HCT116 (cell line): Measurements from ENCODE around the gene CLDN9. TPM values are rescaled to one million over a fixed set of nuclear protein-coding genes. Genes with fewer than 3 reads are reported as not detected.

Source experiments
- ATAC-seq: fragments of 200-7000 bp; cut with Tn5 transposase; 2 replicates; pipeline ENCODE4 v1.9.1; 2020; ENCODE audit warnings: mild to moderate bottlenecking, moderate library complexity
- BruUV-seq: library from RNA; stranded (reverse); fragments of 400-500 nt; replicated peaks from 2 replicates; lab custom pipeline; 2021; lab: Mats Ljungman, UMichigan
- CTCF ChIA-PET: fragments of 300-600 bp; sonication (Branson Sonifier 250); formaldehyde crosslinking; loops from one replicate; lab custom pipeline; 2021; ENCODE audit warnings: antibody characterized with exemption; lab: Charles Lee
- POLR2A ChIA-PET: fragments of 300-600, 350-600 bp; sonication (Branson Sonifier 250); formaldehyde crosslinking; loops from one replicate; lab custom pipeline; 2021; ENCODE audit warnings: antibody characterized with exemption; lab: Charles Lee
- RAD21 ChIA-PET, 2 experiments: fragments of 300-600 bp; sonication (Branson Sonifier 250); formaldehyde crosslinking; loops; one replicate each; lab custom pipeline; 2023; ENCODE audit warnings: low total read pairs in 2 of 2; ENCODE audit not compliant: uncharacterized antibody in 2 of 2, unreplicated experiment in 2 of 2, low non-redundant PET in 1 of 2; lab: Charles Lee
- DNase-seq: peaks from one replicate; pipeline ENCODE4 v3.0.0-alpha.2; 2010; ENCODE audit warnings: low read depth, low spot score
- H2AFZ ChIP-seq: fragments of 200-600 bp; shearing (Covaris generic), sonication (generic); 2 replicates; pipeline ENCODE4 v1.6.1; 2017; ENCODE audit warnings: low read depth, mixed run types, mixed read lengths, antibody characterized with exemption, low read length; ENCODE audit not compliant: poor library complexity, severe bottlenecking
- H3K27ac ChIP-seq: 2 replicates; pipeline ENCODE4 v1.5.1; 2012; ENCODE audit warnings: low read depth, low read length
- H3K27me3 ChIP-seq: fragments of 200-600 bp; sonication (generic); 2 replicates; pipeline ENCODE4 v1.6.1; 2016; ENCODE audit warnings: mixed run types, low read length, mixed read lengths; ENCODE audit not compliant: insufficient read depth
- H3K36me3 ChIP-seq, 2 experiments: fragments of 200-500 bp in 1 of 2; fragments of 200-600 bp in 1 of 2; sonication (Bioruptor generic) in 1 of 2; sonication (generic) in 1 of 2; 2 replicates each; pipeline versions ENCODE4 v1.5.1 to v1.6.1; 2014 to 2016; ENCODE audit warnings: low read length in 2 of 2, inconsistent platforms in 1 of 2, mixed read lengths in 1 of 2, mixed run types in 1 of 2; ENCODE audit not compliant: insufficient read depth in 2 of 2, control insufficient read depth in 1 of 2
- H3K4me1 ChIP-seq, 2 experiments: fragments of 200-600 bp in 1 of 2; sonication (generic) in 1 of 2; 2 replicates each; pipeline versions ENCODE4 v1.5.1 to v1.6.1; 2012 to 2017; ENCODE audit warnings: low read length in 2 of 2, inconsistent platforms in 1 of 2, mild to moderate bottlenecking in 1 of 2, mixed read lengths in 1 of 2, mixed run types in 1 of 2, moderate library complexity in 1 of 2; ENCODE audit not compliant: insufficient read depth in 2 of 2, control insufficient read depth in 1 of 2
- H3K4me2 ChIP-seq: fragments of 200-600 bp; sonication (generic); 2 replicates; pipeline ENCODE4 v1.6.1; 2017; ENCODE audit warnings: mixed run types, low read length, mixed read lengths
- H3K4me3 ChIP-seq, 2 experiments: fragments of 200-600 bp in 1 of 2; sonication (generic) in 1 of 2; replicated peaks in 1 of 2; 2 replicates each; pipeline ENCODE4 v1.5.1; 2011 to 2016; ENCODE audit warnings: low read length in 2 of 2, control low read depth in 1 of 2, low read depth in 1 of 2, mild to moderate bottlenecking in 1 of 2, mixed read lengths in 1 of 2, mixed run types in 1 of 2
- H3K79me2 ChIP-seq: fragments of 200-600 bp; sonication (generic); 2 replicates; pipeline ENCODE4 v1.6.1; 2017; ENCODE audit warnings: mild to moderate bottlenecking, mixed run types, low read length, moderate library complexity, mixed read lengths; ENCODE audit not compliant: insufficient read depth
- H3K9ac ChIP-seq: fragments of 200-600 bp; sonication (generic); 2 replicates; pipeline ENCODE4 v1.6.1; 2016; ENCODE audit warnings: low read length, mixed read lengths
- H3K9me2 ChIP-seq: fragments of 200-600 bp; sonication (generic), shearing (Covaris generic); 2 replicates; pipeline ENCODE4 v1.6.1; 2017; ENCODE audit warnings: mixed run types, mild to moderate bottlenecking, moderate library complexity; ENCODE audit not compliant: insufficient read depth
- H3K9me3 ChIP-seq, 2 experiments: fragments of 200-500 bp in 1 of 2; fragments of 200-600 bp in 1 of 2; sonication (Bioruptor generic) in 1 of 2; sonication (generic) in 1 of 2; 2 replicates each; pipeline ENCODE4 v1.6.1; 2014 to 2017; ENCODE audit warnings: low read length in 2 of 2, mixed read lengths in 2 of 2, inconsistent platforms in 1 of 2, low read depth in 1 of 2, mild to moderate bottlenecking in 1 of 2, mixed run types in 1 of 2, moderate library complexity in 1 of 2; ENCODE audit not compliant: control insufficient read depth in 1 of 2, insufficient read depth in 1 of 2
- H4K20me1 ChIP-seq: fragments of 200-600 bp; sonication (generic), shearing (Covaris generic); 2 replicates; pipeline ENCODE4 v1.6.1; 2017; ENCODE audit warnings: mixed run types, mild to moderate bottlenecking, moderate library complexity; ENCODE audit not compliant: insufficient read depth
- ATF3 ChIP-seq: IDR thresholded peaks from 2 replicates; pipeline ENCODE4 v1.6.1; 2012
- CTCF ChIP-seq, 3 experiments: fragments of 200-600 bp in 1 of 3; sonication (generic) in 1 of 3; IDR thresholded peaks in 2 of 3; conservative IDR thresholded peaks in 1 of 3; 2 replicates each; pipeline ENCODE4 v1.5.1; 2012 to 2017; ENCODE audit warnings: low read depth in 2 of 3, low read length in 2 of 3, antibody characterized with exemption in 1 of 3, borderline replicate concordance in 1 of 3, control low read depth in 1 of 3, mild to moderate bottlenecking in 1 of 3, mixed read lengths in 1 of 3, mixed run types in 1 of 3, moderate library complexity in 1 of 3; ENCODE audit not compliant: insufficient read depth in 1 of 3
- EGR1 ChIP-seq: IDR thresholded peaks from 2 replicates; pipeline ENCODE4 v1.6.1; 2012; ENCODE audit warnings: low read depth
- ELF1 ChIP-seq: IDR thresholded peaks from 2 replicates; pipeline ENCODE4 v1.6.1; 2012; ENCODE audit warnings: low read depth, borderline replicate concordance
- EZH2 ChIP-seq: fragments of 200-600 bp; sonication (generic); IDR thresholded peaks from 2 replicates; pipeline ENCODE4 v1.6.1; 2017; ENCODE audit warnings: antibody characterized with exemption, mixed run types
- EZH2phosphoT487 ChIP-seq: fragments of 200-600 bp; IDR thresholded peaks from 2 replicates; pipeline ENCODE4 v1.6.1; 2018; ENCODE audit warnings: antibody characterized with exemption, borderline replicate concordance
- JUND ChIP-seq: IDR thresholded peaks from 2 replicates; pipeline ENCODE4 v1.6.1; 2012
- POLR2AphosphoS5 ChIP-seq: IDR thresholded peaks from 2 replicates; pipeline ENCODE4 v1.6.1; 2011; ENCODE audit warnings: mild to moderate bottlenecking, low read depth, low read length, moderate library complexity
- REST ChIP-seq: IDR thresholded peaks from 2 replicates; pipeline ENCODE4 v1.6.1; 2012; ENCODE audit warnings: low read depth
- SIN3A ChIP-seq: IDR thresholded peaks from 2 replicates; pipeline ENCODE4 v1.6.1; 2012; ENCODE audit warnings: low read depth
- SP1 ChIP-seq: IDR thresholded peaks from 2 replicates; pipeline ENCODE4 v1.6.1; 2012; ENCODE audit warnings: low read depth
- TCF7L2 ChIP-seq: IDR thresholded peaks from 2 replicates; pipeline ENCODE4 v1.7.0; 2011; ENCODE audit warnings: borderline replicate concordance, inconsistent platforms; ENCODE audit not compliant: insufficient read depth, insufficient read length; ENCODE audit errors: extremely low read depth
- ZBTB33 ChIP-seq: IDR thresholded peaks from 2 replicates; pipeline ENCODE4 v1.6.1; 2011; ENCODE audit warnings: mild to moderate bottlenecking, low read length, moderate library complexity; ENCODE audit not compliant: insufficient replicate concordance; ENCODE audit errors: extremely low read depth
- ZNF274 ChIP-seq: fragments of 200-500 bp; sonication (Bioruptor generic); IDR thresholded peaks from 2 replicates; pipeline ENCODE4 v1.6.1; 2014; ENCODE audit warnings: mild to moderate bottlenecking, low read depth, low read length, inconsistent platforms
- intact Hi-C: fragments of 100-400 bp; cut with micrococcal nuclease; formaldehyde crosslinking; loops from 2 replicates; pipeline ENCODE4 v1.10.0; 2022
- total RNA-seq: library from RNA; stranded (reverse); gene quantifications from one replicate; pipeline ENCODE4 v1.2.1, GENCODE V29; 2021; ENCODE audit not compliant: unreplicated experiment

The CLDN9 gene
- total RNA-seq, 1 experiment from 2014 or later = 0.76 TPM

- Histone ChIP-seq H3K9ac (no peak overlapping the region), H3K9me3 (no peaks in the 10 kb centered on the region), H3K27me3 (no peaks in the 10 kb centered on the region), H3K4me1 (peaks cover 3 to 17% of the 10 kb centered on the region in 2 experiments; a peak in 3 of 4 replicates), H3K27ac (no peak overlapping the region), H3K79me2 (no peaks in the 10 kb centered on the region), H3K9me2 (no peaks in the 10 kb centered on the region), H3K4me3 (no peak overlapping the region), H2AFZ (no peak overlapping the region), H3K36me3 (no peaks in the 10 kb centered on the region), H4K20me1 (no peaks in the 10 kb centered on the region), H3K4me2 (no peak overlapping the region)
- intact Hi-C loops = no loop called here
- DNase-seq = no peak
- no TSS peak for BruUV-seq
- ChIA-PET POLR2A (interaction anchor here (11.4 kb wide), 1 partner anchor 21 kb away, joined by 188 read pairs; the partner anchor contains the start of genes CLDN6, HCFC1R1, THOC6 and TNFRSF12A), CTCF (interaction anchor here (1.3 kb wide), 1 partner anchor 27 kb away, joined by 6 read pairs; no protein-coding TSS in a partner anchor), RAD21 (no interaction called here)
- TF ChIP-seq ZNF274 = no peak
- TF ChIP-seq REST = no peak
- TF ChIP-seq ATF3 = no peak
- no peak for TF ChIP-seq CTCF (IDR thresholded peaks at IDR 0.05 in 2 of 3, conservative IDR thresholded peaks at IDR 0.05 in 1 of 3; ENCODE audit: borderline replicate concordance in 1 of 3, insufficient read depth in 1 of 3, low read depth in 2 of 3, low read length in 2 of 3)
- no peak for TF ChIP-seq SIN3A
- no peak for TF ChIP-seq TCF7L2
- TF ChIP-seq SP1 = no peak
- TF ChIP-seq EGR1 = no peak
- no peak for TF ChIP-seq ELF1
- no peak for TF ChIP-seq EZH2
- no peak for TF ChIP-seq EZH2phosphoT487
- TF ChIP-seq ZBTB33 = no peak
- TF ChIP-seq JUND = no peak
- no peak for TF ChIP-seq POLR2AphosphoS5
- ATAC-seq = no peak
These were observed 12.2 kb upstream of the CLDN9 start for GRCh38 chr16:3000540-3000939.
